OCI-LY3 (cell line): ENCODE results near the gene PRPF4.
A peak's percentile ranks its signal among the peaks of the same experiment; 100 is the strongest.
"Not testable (repeated sequence)": the region's sequence is repeated elsewhere in the genome, so short reads cannot be mapped to it uniquely, and the experiment has no call there.

Experiments used
- H2AFZ ChIP-seq: fragments of 200-600, 300-600 bp; shearing (Covaris generic); 2 replicates; pipeline ENCODE4 v1.6.0; 2014; ENCODE audit warnings: antibody characterized with exemption, low read depth, low read length
- H3K27ac ChIP-seq: fragments of 200-600, 300-600 bp; sonication (generic); 2 replicates; pipeline ENCODE4 v1.5.1; 2014; ENCODE audit warnings: mild to moderate bottlenecking, low read length, moderate library complexity, mixed read lengths
- H3K27me3 ChIP-seq: fragments of 200-600, 300-600 bp; sonication (generic); 2 replicates; pipeline ENCODE4 v1.6.1; 2014; ENCODE audit warnings: low read depth, low read length, mixed read lengths
- H3K36me3 ChIP-seq: fragments of 200-600, 300-600 bp; sonication (generic); replicated peaks from 2 replicates; pipeline ENCODE3; 2014; ENCODE audit warnings: low read depth, low read length, mixed read lengths
- H3K4me1 ChIP-seq: fragments of 300-600, 200-600 bp; sonication (generic); 2 replicates; pipeline ENCODE4 v1.6.1; 2014; ENCODE audit warnings: low read length, mixed read lengths
- H3K4me2 ChIP-seq: fragments of 200-600, 300-600 bp; sonication (generic); 2 replicates; pipeline ENCODE4 v1.6.1; 2014; ENCODE audit warnings: low read length, mixed read lengths
- H3K4me3 ChIP-seq: fragments of 300-600, 200-600 bp; sonication (generic); 2 replicates; pipeline ENCODE4 v1.5.1; 2014; ENCODE audit warnings: antibody characterized with exemption, mild to moderate bottlenecking, low read length, moderate library complexity
- H3K79me2 ChIP-seq: fragments of 300-600, 200-600 bp; shearing (Covaris generic); 2 replicates; pipeline ENCODE4 v1.6.1; 2014; ENCODE audit warnings: mild to moderate bottlenecking, low read length, mixed read lengths
- H3K9ac ChIP-seq: fragments of 300-600, 200-600 bp; shearing (Covaris generic); 2 replicates; pipeline ENCODE4 v1.6.0; 2014; ENCODE audit warnings: mild to moderate bottlenecking, low read length, moderate library complexity
- H3K9me3 ChIP-seq: fragments of 200-600, 300-600 bp; shearing (Covaris generic); 2 replicates; pipeline ENCODE4 v1.6.1; 2014; ENCODE audit warnings: low read length, mixed read lengths; ENCODE audit not compliant: insufficient read depth
- H4K20me1 ChIP-seq: fragments of 200-600, 300-600 bp; sonication (generic); 2 replicates; pipeline ENCODE4 v1.6.1; 2016; ENCODE audit warnings: low read length, mixed read lengths; ENCODE audit not compliant: insufficient read depth
- CTCF ChIP-seq: fragments of 200-600, 300-600 bp; sonication (generic); IDR thresholded peaks from 2 replicates; pipeline ENCODE4 v1.5.1; 2014; ENCODE audit warnings: antibody characterized with exemption, low read length, low read depth
- EZH2phosphoT487 ChIP-seq: fragments of 200-600 bp; shearing (Covaris generic); IDR thresholded peaks from 2 replicates; pipeline ENCODE4 v1.6.1; 2018; ENCODE audit warnings: antibody characterized with exemption, mixed run types, low read depth

PRPF4 gene

GRCh38 chr9:113244556-113244955, 30.9 kb upstream of the PRPF4 start:
- Histone ChIP-seq H2AFZ (no peak overlapping the region), H3K79me2 (no peaks in the 10 kb centered on the region), H4K20me1 (peaks cover 4% of the 10 kb centered on the region), H3K27me3 (no peaks in the 10 kb centered on the region), H3K4me1 (peaks cover 9% of the 10 kb centered on the region), H3K4me2 (no peak overlapping the region), H3K4me3 (no peak overlapping the region), H3K9ac (no peak overlapping the region), H3K9me3 (no peaks in the 10 kb centered on the region), H3K27ac (no peak overlapping the region), H3K36me3 (peaks cover 5% of the 10 kb centered on the region)
- TF ChIP-seq CTCF (no peak), EZH2phosphoT487 (no peak)

- TF ChIP-seq EZH2phosphoT487 (no peak), CTCF (no peak)
- Histone ChIP-seq H3K4me2 (no peak overlapping the region), H3K4me1 (peaks cover 9% of the 10 kb centered on the region), H3K4me3 (no peak overlapping the region), H2AFZ (no peak overlapping the region), H3K9me3 (no peaks in the 10 kb centered on the region), H4K20me1 (peaks cover 4% of the 10 kb centered on the region), H3K27me3 (no peaks in the 10 kb centered on the region), H3K36me3 (peaks cover 7% of the 10 kb centered on the region), H3K79me2 (no peaks in the 10 kb centered on the region), H3K27ac (no peak overlapping the region), H3K9ac (no peak overlapping the region)
Measured at GRCh38 chr9:113245894-113246293, 29.6 kb upstream of the PRPF4 start.

GRCh38 chr9:113246928-113247327, 28.5 kb upstream of the PRPF4 start:
- TF ChIP-seq EZH2phosphoT487 (no peak), CTCF (no peak)
- Histone ChIP-seq H2AFZ (no peak overlapping the region), H3K9ac (no peak overlapping the region), H3K4me2 (peak overlapping the region; percentile 20), H3K36me3 (peaks cover 7% of the 10 kb centered on the region), H3K27me3 (no peaks in the 10 kb centered on the region), H4K20me1 (no peaks in the 10 kb centered on the region; the same call in 1 of the 2 replicates), H3K79me2 (no peaks in the 10 kb centered on the region), H3K4me3 (no peak overlapping the region), H3K9me3 (no peaks in the 10 kb centered on the region), H3K4me1 (peaks cover 9% of the 10 kb centered on the region), H3K27ac (no peak overlapping the region)

GRCh38 chr9:113247640-113248039, 27.8 kb upstream of the PRPF4 start:
- TF ChIP-seq CTCF = no peak
- no peak for TF ChIP-seq EZH2phosphoT487
- H3K9ac ChIP-seq = no peak overlapping the region

GRCh38 chr9:113249661-113250060, 25.8 kb upstream of the PRPF4 start:
- H3K4me1 ChIP-seq, H3K4me2 ChIP-seq, H3K27me3 ChIP-seq, H4K20me1 ChIP-seq, H2AFZ ChIP-seq, H3K9ac ChIP-seq, H3K9me3 ChIP-seq, H3K79me2 ChIP-seq, H3K27ac ChIP-seq, H3K4me3 ChIP-seq, H3K36me3 ChIP-seq: not testable (repeated sequence)

More at GRCh38 chr9:113247640-113248039, 27.8 kb upstream of the PRPF4 start:
- Histone ChIP-seq H4K20me1 (no peaks in the 10 kb centered on the region; the same call in 1 of the 2 replicates), H3K4me2 (no peak overlapping the region), H2AFZ (no peak overlapping the region), H3K27me3 (no peaks in the 10 kb centered on the region), H3K4me3 (no peak overlapping the region), H3K4me1 (peaks cover 9% of the 10 kb centered on the region), H3K36me3 (peaks cover 7% of the 10 kb centered on the region), H3K27ac (no peak overlapping the region), H3K9me3 (no peaks in the 10 kb centered on the region), H3K79me2 (no peaks in the 10 kb centered on the region)
